Measurements from ENCODE around the gene RFX4. TPM values are rescaled to one million over a fixed set of nuclear protein-coding genes. Genes with fewer than 3 reads are reported as not detected.

The RFX4 gene
- total and polyA plus RNA-seq, 2 of the 13 experiments (the other 11 are each of a cell fraction or from before 2014, with no cell fraction given), result not detected

DNA sequence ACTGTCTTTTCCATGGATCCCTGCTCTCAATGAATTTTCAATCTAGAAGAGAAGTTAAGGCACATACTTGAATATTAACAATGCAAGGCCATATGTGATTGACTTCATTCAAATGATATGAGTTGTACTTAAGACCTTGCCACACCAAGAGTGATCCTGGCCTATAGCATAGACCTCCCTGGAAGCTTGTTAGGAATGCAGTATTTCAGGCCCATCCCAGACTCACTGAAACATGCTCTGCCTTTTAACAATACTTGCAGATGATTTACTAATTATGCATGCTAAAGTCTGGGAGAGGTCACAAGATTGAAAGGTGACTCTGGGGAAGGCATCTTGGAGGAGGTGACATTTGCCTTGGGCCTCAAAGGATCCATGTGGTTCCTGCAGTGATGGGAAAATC lies 43.2 kb downstream of the RFX4 start:
- DNase-seq (ENCODE audit: low spot score), result no peak
- intact Hi-C loops (cut with micrococcal nuclease; ENCODE audit: unreplicated experiment), result no loop called here
- Histone ChIP-seq H2AFZ (ENCODE audit: low read length) (no peak overlapping the region), H3K9me3 (ENCODE audit: low read length) (no peaks in the 10 kb centered on the region), H3K36me3 (replicated peaks in 1 of 2; ENCODE audit: control insufficient read depth in 1 of 2, insufficient read depth in 2 of 2, low read length in 2 of 2) (no peaks in the 10 kb centered on the region), H3K9ac (ENCODE audit: insufficient read depth, low read depth, low read length) (no peak overlapping the region), H3K27me3 (ENCODE audit: control insufficient read depth in 1 of 2, insufficient read depth in 2 of 2, low read length in 2 of 2) (no peaks in the 10 kb centered on the region), H4K20me1 (ENCODE audit: insufficient read depth, low read length) (no peaks in the 10 kb centered on the region), H3K4me3 (replicated peaks in 1 of 3; ENCODE audit: insufficient read depth in 1 of 3, low read depth in 2 of 3, low read length in 3 of 3) (no peak overlapping the region), H3K4me1 (ENCODE audit: insufficient read depth, low read length) (no peaks in the 10 kb centered on the region), H3K79me2 (ENCODE audit: insufficient read depth, low read length) (no peaks in the 10 kb centered on the region), H3K4me2 (ENCODE audit: low read depth, low read length) (no peak overlapping the region), H3K27ac (ENCODE audit: extremely low read length, insufficient read depth, low read length) (no peak overlapping the region)
- CTCF ChIA-PET (ENCODE audit: low intra/inter-chr PET ratio, low total read pairs), result no interaction called here
- no peak for ATAC-seq
- POLR2A ChIA-PET, result no interaction called here
- FAIRE-seq, result no peak
- no TSS peak for BruUV-seq (replicated peaks)
- TF ChIP-seq GTF2F1 (IDR thresholded peaks at IDR 0.05; ENCODE audit: low read length), result no peak
- no peak for TF ChIP-seq MIER2 (CRISPR knock-in tag; IDR thresholded peaks at IDR 0.05)
- TF ChIP-seq, protein P1, sequence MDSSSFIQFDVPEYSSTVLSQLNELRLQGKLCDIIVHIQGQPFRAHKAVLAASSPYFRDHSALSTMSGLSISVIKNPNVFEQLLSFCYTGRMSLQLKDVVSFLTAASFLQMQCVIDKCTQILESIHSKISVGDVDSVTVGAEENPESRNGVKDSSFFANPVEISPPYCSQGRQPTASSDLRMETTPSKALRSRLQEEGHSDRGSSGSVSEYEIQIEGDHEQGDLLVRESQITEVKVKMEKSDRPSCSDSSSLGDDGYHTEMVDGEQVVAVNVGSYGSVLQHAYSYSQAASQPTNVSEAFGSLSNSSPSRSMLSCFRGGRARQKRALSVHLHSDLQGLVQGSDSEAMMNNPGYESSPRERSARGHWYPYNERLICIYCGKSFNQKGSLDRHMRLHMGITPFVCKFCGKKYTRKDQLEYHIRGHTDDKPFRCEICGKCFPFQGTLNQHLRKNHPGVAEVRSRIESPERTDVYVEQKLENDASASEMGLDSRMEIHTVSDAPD (CRISPR knock-in tag; IDR thresholded peaks at IDR 0.05), result no peak
- TF ChIP-seq SUZ12 (IDR thresholded peaks at IDR 0.05; ENCODE audit: low read depth, low read length), result no peak
- TF ChIP-seq ARNTL (CRISPR knock-in tag; IDR thresholded peaks at IDR 0.05), result no peak
- no peak for TF ChIP-seq SRY (CRISPR knock-in tag; IDR thresholded peaks at IDR 0.05)
- TF ChIP-seq ZNF343 (CRISPR knock-in tag; IDR thresholded peaks at IDR 0.05), result no peak
- no peak for TF ChIP-seq GLI4 (CRISPR knock-in tag; IDR thresholded peaks at IDR 0.05; ENCODE audit: borderline replicate concordance)
- no peak for TF ChIP-seq FOXA3 (CRISPR knock-in tag; IDR thresholded peaks at IDR 0.05)
- in situ Hi-C loops (cut with HindIII; ENCODE audit: extremely low pct_ligation_motif_present, low pct_unique_long_range_greater_than_20kb), result no loop called here
